Neural progenitor cell (in vitro differentiated cells): ENCODE results near the gene ETV6. TPM values are rescaled to one million over a fixed set of nuclear protein-coding genes. Genes with fewer than 3 reads are reported as not detected.

Experiments
- DNase-seq: peaks from one replicate; pipeline ENCODE4 v3.0.0-alpha.2; 2016; ENCODE audit warnings: low spot score
- H2AFZ ChIP-seq: fragments of 200-600 bp; sonication (generic); replicated peaks from 2 replicates; pipeline ENCODE4 v1.6.1; 2016; ENCODE audit warnings: antibody characterized with exemption
- H3F3A ChIP-seq: fragments of 200-600 bp; sonication (generic); 2 replicates; pipeline ENCODE4 v1.6.1; 2016; ENCODE audit warnings: antibody characterized with exemption, low read depth
- H3K27ac ChIP-seq: fragments of 200-600 bp; sonication (generic); 2 replicates; pipeline ENCODE4 v1.5.1; 2016; ENCODE audit warnings: mild to moderate bottlenecking
- H3K27me3 ChIP-seq: fragments of 200-600 bp; sonication (generic); 2 replicates; pipeline ENCODE4 v1.6.1; 2016; ENCODE audit warnings: mild to moderate bottlenecking, moderate library complexity
- H3K36me3 ChIP-seq: fragments of 200-600 bp; sonication (generic); 2 replicates; pipeline ENCODE4 v1.5.1; 2016
- H3K4me1 ChIP-seq: fragments of 200-600 bp; sonication (generic); 2 replicates; pipeline ENCODE4 v1.6.1; 2016; ENCODE audit warnings: mixed run types
- H3K4me2 ChIP-seq: fragments of 200-600 bp; sonication (generic); 2 replicates; pipeline ENCODE4 v1.6.1; 2016
- H3K4me3 ChIP-seq: fragments of 200-600 bp; sonication (generic); 2 replicates; pipeline ENCODE4 v1.5.1; 2016
- H3K79me2 ChIP-seq: fragments of 200-600 bp; sonication (generic); 2 replicates; pipeline ENCODE4 v1.6.1; 2016; ENCODE audit warnings: low read depth
- H3K9ac ChIP-seq: fragments of 200-600 bp; sonication (generic); 2 replicates; pipeline ENCODE4 v1.6.1; 2016
- H3K9me3 ChIP-seq: fragments of 200-600 bp; sonication (generic); 2 replicates; pipeline ENCODE4 v1.5.1; 2016; ENCODE audit warnings: low read depth
- H4K20me1 ChIP-seq: fragments of 200-600 bp; sonication (generic); 2 replicates; pipeline ENCODE4 v1.6.1; 2016; ENCODE audit warnings: low read depth
- H3K27ac Mint-ChIP-seq: 3 replicates; pipeline ENCODE4 v1.8.0; 2021; ENCODE audit warnings: mixed read lengths
- H3K27me3 Mint-ChIP-seq: 2 replicates; pipeline ENCODE4 v1.8.0; 2022; ENCODE audit warnings: low read depth, mild to moderate bottlenecking, inconsistent platforms, moderate library complexity, mixed read lengths; ENCODE audit not compliant: insufficient read depth
- H3K36me3 Mint-ChIP-seq: 3 replicates; pipeline ENCODE4 v1.8.0; 2021; ENCODE audit warnings: mixed read lengths
- H3K4me1 Mint-ChIP-seq: 3 replicates; pipeline ENCODE4 v1.8.0; 2021; ENCODE audit warnings: mixed read lengths
- H3K4me3 Mint-ChIP-seq: 3 replicates; pipeline ENCODE4 v1.8.0; 2021; ENCODE audit warnings: mild to moderate bottlenecking, moderate library complexity, mixed read lengths
- H3K9me3 Mint-ChIP-seq: 3 replicates; pipeline ENCODE4 v1.8.0; 2020; ENCODE audit warnings: mixed read lengths
- CTCF ChIP-seq: fragments of 200-600 bp; sonication (generic); IDR thresholded peaks from 2 replicates; pipeline ENCODE4 v1.5.1; 2017; ENCODE audit warnings: antibody characterized with exemption, mild to moderate bottlenecking
- EZH2 ChIP-seq: fragments of 200-600 bp; sonication (generic); IDR thresholded peaks from 2 replicates; pipeline ENCODE4 v1.6.1; 2017; ENCODE audit warnings: antibody characterized with exemption, mild to moderate bottlenecking, moderate library complexity
- EZH2phosphoT487 ChIP-seq: fragments of 200-600 bp; sonication (generic); IDR thresholded peaks from 2 replicates; pipeline ENCODE4 v1.6.1; 2017; ENCODE audit warnings: antibody characterized with exemption
- total RNA-seq: library from RNA; depleted of rRNA; stranded (reverse); fragments of >200 nt; gene quantifications from 2 replicates; pipeline ENCODE4 v1.2.3, GENCODE V29; 2015; ENCODE audit warnings: low replicate concordance

ETV6 gene
- total RNA-seq, 1 donor from 2014 or later, result 6.2 TPM

DNA sequence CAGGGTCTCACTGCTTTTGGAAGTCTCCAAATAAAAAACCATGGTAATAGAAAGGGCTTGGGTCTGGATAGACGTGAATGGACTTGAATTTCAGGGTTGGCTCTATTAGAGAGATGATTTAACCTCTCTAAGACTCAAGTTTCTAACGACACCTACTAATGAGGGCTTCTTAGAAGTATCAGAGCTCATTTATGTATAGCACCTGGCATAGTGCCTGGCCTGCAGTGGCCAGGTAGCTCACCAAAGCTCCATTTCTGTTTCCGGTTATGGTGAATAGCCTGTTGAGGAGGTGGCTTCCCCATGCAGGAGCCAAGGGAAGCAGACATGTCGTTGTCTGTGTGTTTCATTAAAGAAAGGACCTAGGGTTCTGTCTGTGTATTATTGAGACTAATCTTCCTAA lies 108.6 kb downstream of the ETV6 start:
- no peak overlapping the region for H3K9ac ChIP-seq
- no peak overlapping the region for H3K27ac Mint-ChIP-seq

DNA sequence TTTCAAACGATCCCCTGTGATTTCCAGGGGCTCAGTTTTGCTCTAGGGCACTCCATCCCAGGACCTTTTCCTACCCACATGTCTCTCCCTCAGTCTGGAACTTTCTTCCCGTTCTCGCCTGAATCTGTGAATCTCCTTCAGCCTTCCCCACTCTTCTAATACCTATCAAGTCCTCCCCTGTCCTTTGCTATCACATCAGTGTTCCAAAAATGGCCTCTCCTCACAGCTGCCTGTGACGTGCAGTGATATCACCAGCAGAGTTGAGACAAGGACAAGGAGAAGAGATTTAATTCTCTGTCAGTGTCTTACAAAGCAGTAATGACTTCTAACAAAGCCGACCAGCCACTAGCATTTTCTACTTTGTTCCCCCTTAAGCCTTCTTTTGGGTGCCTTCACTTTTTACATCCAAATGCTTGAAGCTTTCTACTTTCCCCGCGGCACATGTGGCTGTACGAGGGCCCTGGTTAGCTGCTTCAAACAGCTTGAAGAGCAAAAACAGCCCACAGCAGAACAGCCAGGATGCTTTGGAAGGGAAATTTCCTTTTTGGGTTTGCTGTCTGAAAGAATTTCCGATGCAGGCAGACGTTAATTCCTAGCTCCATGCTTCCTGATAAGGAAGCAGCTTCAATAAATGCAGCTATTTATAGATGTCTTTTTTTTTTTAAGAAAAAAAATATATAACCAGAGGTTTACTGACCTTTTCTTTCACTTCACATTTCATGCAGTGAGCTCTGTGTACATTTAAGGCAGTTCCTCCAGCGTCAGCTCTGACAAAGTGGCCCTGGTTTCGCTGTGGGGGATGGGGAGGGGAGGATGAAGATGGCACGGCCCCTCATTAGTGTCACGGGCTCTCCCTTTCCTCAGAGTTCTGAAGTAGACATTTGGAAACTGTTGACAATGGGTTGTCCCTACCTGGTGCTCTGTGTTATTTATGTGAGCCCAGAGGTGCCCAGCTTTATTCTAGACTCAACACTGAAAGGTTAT lies 109.3 kb downstream of the ETV6 start:
- Histone ChIP-seq H3K9me3 (no peaks in the 10 kb centered on the region), H2AFZ (no peak overlapping the region), H3K27me3 (no peaks in the 10 kb centered on the region), H3K79me2 (no peaks in the 10 kb centered on the region), H3K4me1 (peaks cover 32% of the 10 kb centered on the region), H3K4me3 (no peak overlapping the region), H3K27ac (peak overlapping the region; percentile 62), H3F3A (peaks cover 23% of the 10 kb centered on the region), H3K9ac (no peak overlapping the region), H4K20me1 (no peaks in the 10 kb centered on the region), H3K36me3 (no peaks in the 10 kb centered on the region), H3K4me2 (peak overlapping the region; percentile 25)
- Mint-ChIP-seq H3K36me3 (peaks cover 11% of the 10 kb centered on the region), H3K27me3 (no peaks in the 10 kb centered on the region), H3K27ac (peak overlapping the region; percentile 23), H3K4me3 (no peak overlapping the region), H3K4me1 (peaks cover 25% of the 10 kb centered on the region), H3K9me3 (no peaks in the 10 kb centered on the region)
- TF ChIP-seq EZH2phosphoT487, result no peak
- TF ChIP-seq CTCF, result no peak
- TF ChIP-seq EZH2, result no peak
- peak; percentile 56 for DNase-seq

More for the DNA sequence above, 108.6 kb downstream of the ETV6 start:
- Histone ChIP-seq H3K27me3 (no peaks in the 10 kb centered on the region), H3K27ac (no peak overlapping the region), H3K36me3 (no peaks in the 10 kb centered on the region), H3K9me3 (no peaks in the 10 kb centered on the region), H3F3A (peaks cover 23% of the 10 kb centered on the region), H3K4me1 (peaks cover 34% of the 10 kb centered on the region), H3K4me2 (peak overlapping the region; percentile 25), H4K20me1 (no peaks in the 10 kb centered on the region), H2AFZ (no peak overlapping the region), H3K79me2 (no peaks in the 10 kb centered on the region), H3K4me3 (no peak overlapping the region)
- Mint-ChIP-seq H3K4me3 (no peak overlapping the region), H3K36me3 (peaks cover 11% of the 10 kb centered on the region), H3K9me3 (no peaks in the 10 kb centered on the region), H3K4me1 (peaks cover 27% of the 10 kb centered on the region), H3K27me3 (no peaks in the 10 kb centered on the region)
- TF ChIP-seq EZH2phosphoT487 (no peak), CTCF (no peak), EZH2 (no peak)
- no peak for DNase-seq

GRCh38 chr12:11759494-11759878 lies 110.0 kb downstream of the ETV6 start:
- Histone ChIP-seq H2AFZ (no peak overlapping the region), H3K27ac (no peak overlapping the region), H3K4me3 (no peak overlapping the region), H3K4me1 (peaks cover 32% of the 10 kb centered on the region), H3K27me3 (no peaks in the 10 kb centered on the region), H3K79me2 (no peaks in the 10 kb centered on the region), H3K36me3 (no peaks in the 10 kb centered on the region), H3K9me3 (no peaks in the 10 kb centered on the region), H3K9ac (no peak overlapping the region), H3K4me2 (peak overlapping the region; percentile 25), H4K20me1 (no peaks in the 10 kb centered on the region), H3F3A (peaks cover 23% of the 10 kb centered on the region)
- Mint-ChIP-seq H3K4me3 (no peak overlapping the region), H3K27me3 (no peaks in the 10 kb centered on the region), H3K36me3 (peaks cover 7% of the 10 kb centered on the region), H3K27ac (no peak overlapping the region), H3K4me1 (peaks cover 24% of the 10 kb centered on the region), H3K9me3 (no peaks in the 10 kb centered on the region)
- no peak for DNase-seq
- no peak for TF ChIP-seq EZH2
- no peak for TF ChIP-seq EZH2phosphoT487
- no peak for TF ChIP-seq CTCF
